Thyroid gland (tissue), 4 donors: ENCODE data around the gene FGGY. TPM values are rescaled to one million over a fixed set of nuclear protein-coding genes. Genes with fewer than 3 reads are reported as not detected.
A peak's percentile ranks its signal among the peaks of the same experiment; 100 is the strongest.

Experiments used
- DNase-seq, 2 donors: peaks; one replicate each; pipeline ENCODE4 v3.0.0-alpha.2; 2019
- H3K27ac ChIP-seq, 3 donors: fragments of 200-600 bp; sonication (generic); 1 replicate in 2 of 3; 2 replicates in 1 of 3; pipeline ENCODE4 v1.5.1; 2016 to 2019; ENCODE audit warnings: mild to moderate bottlenecking in 1 of 3, moderate library complexity in 1 of 3
- H3K27me3 ChIP-seq: fragments of 200-600 bp; sonication (generic); one replicate; pipeline ENCODE4 v1.5.1; 2019
- H3K36me3 ChIP-seq, 2 donors: fragments of 200-600 bp; sonication (generic); one replicate each; pipeline ENCODE4 v1.5.1; 2016 to 2019
- H3K4me1 ChIP-seq, 2 donors: fragments of 200-600 bp; sonication (generic); one replicate each; pipeline ENCODE4 v1.5.1; 2017 to 2019
- H3K4me3 ChIP-seq, 3 donors: fragments of 200-600 bp; sonication (generic); replicated peaks in 1 of 3; 1 replicate in 2 of 3; 2 replicates in 1 of 3; pipeline ENCODE4 v1.5.1; 2016; ENCODE audit warnings: mild to moderate bottlenecking in 1 of 3
- H3K9me3 ChIP-seq: fragments of 200-600 bp; sonication (generic); one replicate; pipeline ENCODE4 v1.5.1; 2017
- CTCF ChIP-seq, 6 experiments: fragments of 200-600 bp in 3 of 6; fragments of 450-650 bp in 3 of 6; sonication (generic) in 3 of 6; IDR thresholded peaks; one replicate each; pipeline ENCODE4 v1.5.1; 2016 to 2019; ENCODE audit warnings: antibody characterized with exemption in 6 of 6, mild to moderate bottlenecking in 2 of 6, inconsistent platforms in 1 of 6, moderate library complexity in 1 of 6
- POLR2A ChIP-seq, 2 donors: fragments of 450-650 bp; IDR thresholded peaks; one replicate each; pipeline ENCODE4 v1.6.1; 2017; ENCODE audit warnings: antibody characterized with exemption in 2 of 2, mild to moderate bottlenecking in 2 of 2, moderate library complexity in 1 of 2
- WGBS, 2 donors: methylation state at CpG; one replicate each; pipeline ENCODE4 v1.1.5; 2017; 5-methylcytosine and 5-hydroxymethylcytosine counted together
- intact Hi-C: fragments of 100-400 bp; cut with DNase I; formaldehyde crosslinking; loops from one replicate; pipeline ENCODE4 v1.15.1; 2023
- total RNA-seq, 4 donors: library from RNA; depleted of rRNA; stranded (reverse); fragments of >200 nt; gene quantifications; one replicate each; pipeline ENCODE4 v1.2.3, GENCODE V29; 2016

FGGY gene
- total RNA-seq, 4 donors from 2014 or later, result 24.6 to 46.1 (median 36.4) TPM

GRCh38 chr1:59354709-59355337, 57.9 kb downstream of the FGGY start:
- 76 to 87% methylated on average over 5 of the region's 5 CpGs for WGBS, 2 donors
- Histone ChIP-seq H3K27ac (peak overlapping the region in 1 of 3 donors; percentile 56), H3K27me3 (no peaks in the 10 kb centered on the region), H3K36me3 (no peaks in the 10 kb centered on the region), H3K4me3 (no peak overlapping the region), H3K9me3 (no peaks in the 10 kb centered on the region), H3K4me1 (peaks cover 14 to 16% of the 10 kb centered on the region in 2 donors)
- TF ChIP-seq CTCF (IDR thresholded peaks at IDR 0.05), result no peak
- no peak for TF ChIP-seq POLR2A (IDR thresholded peaks at IDR 0.05)
- intact Hi-C loops, result no loop called here
- DNase-seq, result no peak

GRCh38 chr1:59355361-59355760, 58.5 kb downstream of the FGGY start:
- H3K36me3 ChIP-seq, result no peaks in the 10 kb centered on the region
- DNase-seq, result no peak
- no peak overlapping the region for H3K4me3 ChIP-seq
- peaks cover 14 to 16% of the 10 kb centered on the region in 2 donors for H3K4me1 ChIP-seq
- intact Hi-C loops, result no loop called here
- TF ChIP-seq POLR2A (IDR thresholded peaks at IDR 0.05) (no peak), CTCF (IDR thresholded peaks at IDR 0.05) (peak in 1 of 6 experiments; percentile 7)
- H3K27ac ChIP-seq, result peak overlapping the region in 1 of 3 donors; percentile 56
- H3K27me3 ChIP-seq, result no peaks in the 10 kb centered on the region
- no peaks in the 10 kb centered on the region for H3K9me3 ChIP-seq

GRCh38 chr1:59356627-59357026, 59.7 kb downstream of the FGGY start:
- 85 to 91% methylated on average over 1 of the region's 1 CpG for WGBS, 2 donors
- TF ChIP-seq CTCF (IDR thresholded peaks at IDR 0.05) (no peak), POLR2A (IDR thresholded peaks at IDR 0.05) (no peak)
- intact Hi-C loops, result no loop called here
- Histone ChIP-seq H3K27me3 (no peaks in the 10 kb centered on the region), H3K9me3 (no peaks in the 10 kb centered on the region), H3K4me1 (peaks cover 14 to 16% of the 10 kb centered on the region in 2 donors), H3K36me3 (no peaks in the 10 kb centered on the region), H3K27ac (no peak overlapping the region), H3K4me3 (no peak overlapping the region)
- no peak for DNase-seq

DNA sequence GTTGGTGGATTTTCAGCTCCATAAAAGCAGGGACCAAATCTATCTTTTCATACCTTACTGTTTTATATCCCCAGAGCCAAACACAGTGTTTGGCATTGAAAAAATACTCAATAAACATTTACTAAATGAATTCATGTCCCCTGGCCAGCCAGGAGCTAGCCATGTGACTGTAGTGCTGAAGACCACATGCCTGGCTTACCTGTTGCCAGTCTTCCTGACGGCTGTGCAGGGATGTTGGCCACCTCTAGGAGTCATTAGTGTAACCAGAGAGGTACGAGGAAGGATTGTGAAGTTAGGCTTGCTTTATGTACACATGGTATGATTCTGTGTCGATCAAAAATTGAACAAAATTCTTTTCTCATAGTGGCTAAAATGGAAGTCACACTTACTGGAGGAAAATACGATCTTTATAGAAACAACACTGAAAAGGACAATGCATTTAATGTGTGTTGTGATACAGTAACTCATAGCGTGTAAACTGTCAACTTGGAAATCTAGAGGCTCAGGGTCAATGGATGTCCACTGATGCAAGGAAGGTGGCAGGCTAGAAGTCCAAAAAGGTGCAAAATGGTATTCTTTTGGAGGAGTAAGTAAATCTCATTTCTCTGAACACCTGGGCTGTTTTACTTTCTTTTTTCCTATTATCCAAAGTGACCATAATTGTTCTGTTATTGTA, 60.9 kb downstream of the FGGY start:
- 96% methylated on average over 5 of the region's 5 CpGs for WGBS, 2 donors
- H3K4me3 ChIP-seq, result no peak overlapping the region
- H3K9me3 ChIP-seq, result no peaks in the 10 kb centered on the region
- H3K27ac ChIP-seq, result no peak overlapping the region
- TF ChIP-seq POLR2A (IDR thresholded peaks at IDR 0.05) (no peak), CTCF (IDR thresholded peaks at IDR 0.05) (no peak)
- no peaks in the 10 kb centered on the region for H3K36me3 ChIP-seq
- H3K27me3 ChIP-seq, result no peaks in the 10 kb centered on the region
- intact Hi-C loops, result no loop called here
- H3K4me1 ChIP-seq, result peaks cover 14 to 16% of the 10 kb centered on the region in 2 donors
- DNase-seq, result no peak

DNA sequence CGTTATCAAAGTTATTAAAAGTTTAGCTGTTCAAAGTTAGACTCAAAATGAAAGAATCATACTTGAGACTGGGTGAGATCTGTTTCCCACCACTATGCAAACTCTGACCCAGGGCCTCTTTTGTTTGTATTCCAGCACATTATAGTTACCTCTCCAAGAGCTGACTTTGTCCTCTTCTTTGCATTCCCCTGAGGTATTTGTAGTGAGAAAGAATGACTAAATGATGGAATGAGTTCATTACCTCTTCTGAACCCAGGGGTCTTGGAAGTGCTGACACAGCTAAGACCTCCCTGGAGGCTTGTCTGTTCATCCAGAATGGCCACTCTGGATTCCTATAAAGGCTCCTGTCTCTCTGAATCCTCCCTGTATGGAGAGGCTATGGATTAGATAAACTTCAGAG, 62.4 kb downstream of the FGGY start:
- Histone ChIP-seq H3K4me3 (no peak overlapping the region), H3K36me3 (no peaks in the 10 kb centered on the region), H3K4me1 (peaks cover 14 to 16% of the 10 kb centered on the region in 2 donors), H3K9me3 (no peaks in the 10 kb centered on the region), H3K27ac (no peak overlapping the region), H3K27me3 (no peaks in the 10 kb centered on the region)
- intact Hi-C loops, result no loop called here
- TF ChIP-seq POLR2A (IDR thresholded peaks at IDR 0.05), result no peak
- TF ChIP-seq CTCF (IDR thresholded peaks at IDR 0.05), result no peak
- 71 to 81% methylated on average over 1 of the region's 1 CpG for WGBS, 2 donors
- no peak for DNase-seq
